Measurements from ENCODE around the gene SEMA4A. TPM values are rescaled to one million over a fixed set of nuclear protein-coding genes. Genes with fewer than 3 reads are reported as not detected.

SEMA4A gene
- total RNA-seq, 2 donors from 2014 or later = 22.9 to 44.9 TPM

DNA sequence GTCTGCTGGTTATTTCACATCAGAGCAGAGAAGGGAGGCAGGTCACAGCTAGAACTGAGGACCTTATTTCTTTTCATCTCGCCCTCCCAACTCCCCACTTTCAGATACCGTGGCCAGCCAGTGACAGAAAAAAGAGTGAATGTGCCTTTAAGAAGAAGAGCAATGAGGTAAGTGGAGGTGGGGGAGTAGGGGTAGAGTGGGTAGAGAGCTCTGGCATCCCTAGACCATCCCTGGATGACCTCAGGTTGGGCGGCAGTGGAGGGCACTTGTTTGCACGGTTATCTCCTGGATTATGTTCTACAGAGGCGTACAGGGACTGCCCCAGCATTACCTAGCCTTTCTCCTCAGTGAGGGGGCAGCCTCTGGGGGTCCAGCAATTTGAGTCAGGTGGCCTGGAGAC, 4.6 kb downstream of the SEMA4A start:
- Histone ChIP-seq H3K36me3 (no peaks in the 10 kb centered on the region), H3K27ac (no peak overlapping the region), H3K9me3 (no peaks in the 10 kb centered on the region), H3K27me3 (replicated peaks; ENCODE audit: insufficient read depth) (no peaks in the 10 kb centered on the region), H3K4me1 (replicated peaks) (peaks cover under 1% of the 10 kb centered on the region), H3K4me3 (no peak overlapping the region)
- DNase-seq (ENCODE audit: low spot score) = no peak
- intact Hi-C loops (cut with DNase I) = no loop called here
- TF ChIP-seq POLR2AphosphoS5 (IDR thresholded peaks at IDR 0.05) (no peak), POLR2A (IDR thresholded peaks at IDR 0.05) (no peak), CTCF (IDR thresholded peaks at IDR 0.05) (no peak)
- WGBS = 68% methylated on average over 5 of the region's 5 CpGs

DNA sequence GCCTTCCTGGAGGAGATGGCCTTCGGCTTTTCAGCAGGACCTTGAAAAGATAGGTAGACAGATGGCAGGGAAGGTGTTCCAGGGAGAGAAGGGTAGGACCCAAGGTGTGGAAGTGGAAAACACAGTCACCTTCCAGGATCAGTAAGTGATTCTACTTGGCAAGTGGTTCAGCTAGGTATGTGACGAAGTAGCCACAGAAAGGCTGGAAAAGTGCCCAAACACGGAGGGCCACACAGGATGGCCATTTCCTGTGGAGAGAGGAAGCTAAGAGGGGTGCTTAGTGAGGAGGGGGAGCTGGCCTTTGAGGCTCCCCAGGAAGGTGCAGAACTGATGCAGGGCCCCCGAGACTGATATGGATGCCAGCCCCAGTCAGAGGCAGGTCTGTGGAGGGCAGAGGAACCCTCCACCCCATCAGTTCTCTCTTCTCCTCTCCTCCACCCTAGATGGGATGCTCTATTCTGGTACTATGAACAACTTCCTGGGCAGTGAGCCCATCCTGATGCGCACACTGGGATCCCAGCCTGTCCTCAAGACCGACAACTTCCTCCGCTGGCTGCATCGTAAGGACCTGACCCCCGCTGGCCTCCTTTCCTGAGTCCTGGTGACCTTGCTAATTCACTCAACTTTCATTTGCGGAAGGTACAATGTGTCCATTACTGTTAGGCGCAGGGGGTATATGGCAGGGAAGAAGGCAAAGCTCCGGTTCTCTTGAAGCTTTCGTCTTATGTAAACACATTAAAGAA, 6.8 kb downstream of the SEMA4A start:
- WGBS = 61% methylated on average over 13 of the region's 13 CpGs
- no peak for DNase-seq (ENCODE audit: low spot score)
- Histone ChIP-seq H3K36me3 (no peaks in the 10 kb centered on the region), H3K27ac (peak overlapping the region; percentile 46 to 60), H3K4me3 (no peak overlapping the region), H3K9me3 (no peaks in the 10 kb centered on the region), H3K27me3 (replicated peaks; ENCODE audit: insufficient read depth) (no peaks in the 10 kb centered on the region), H3K4me1 (replicated peaks) (no peaks in the 10 kb centered on the region)
- TF ChIP-seq CTCF (IDR thresholded peaks at IDR 0.05) (no peak), POLR2AphosphoS5 (IDR thresholded peaks at IDR 0.05) (no peak), POLR2A (IDR thresholded peaks at IDR 0.05) (no peak)
- intact Hi-C loops (cut with DNase I) = no loop called here

DNA sequence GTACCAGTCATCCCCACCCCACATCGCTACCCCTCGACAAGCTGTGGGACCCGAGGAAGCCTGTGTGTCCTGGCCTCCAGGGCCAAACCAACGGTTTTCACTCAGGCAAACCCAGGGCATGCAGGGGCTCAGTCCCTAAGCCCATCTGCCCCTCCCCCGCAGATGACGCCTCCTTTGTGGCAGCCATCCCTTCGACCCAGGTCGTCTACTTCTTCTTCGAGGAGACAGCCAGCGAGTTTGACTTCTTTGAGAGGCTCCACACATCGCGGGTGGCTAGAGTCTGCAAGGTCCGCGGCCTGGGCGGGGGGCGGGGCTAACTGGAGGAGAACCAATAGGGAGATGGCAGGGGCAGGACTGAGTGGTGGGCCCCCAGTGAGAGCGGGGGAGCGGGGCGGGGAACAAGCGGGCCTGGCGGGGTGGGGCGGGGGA, 7.4 kb downstream of the SEMA4A start:
- Histone ChIP-seq H3K9me3 (no peaks in the 10 kb centered on the region), H3K4me1 (replicated peaks) (no peaks in the 10 kb centered on the region), H3K27me3 (replicated peaks; ENCODE audit: insufficient read depth) (no peaks in the 10 kb centered on the region), H3K36me3 (no peaks in the 10 kb centered on the region), H3K27ac (peak overlapping the region; percentile 46 to 60), H3K4me3 (peak overlapping the region; percentile 22 to 34)
- DNase-seq (ENCODE audit: low spot score) = peak; percentile 57
- WGBS = 7% methylated on average over 10 of the region's 22 CpGs
- intact Hi-C loops (cut with DNase I) = no loop called here
- TF ChIP-seq POLR2A (IDR thresholded peaks at IDR 0.05) = no peak
- TF ChIP-seq POLR2AphosphoS5 (IDR thresholded peaks at IDR 0.05) = no peak
- no peak for TF ChIP-seq CTCF (IDR thresholded peaks at IDR 0.05)

GRCh38 chr1:156162430-156163037, 9.1 kb downstream of the SEMA4A start:
- intact Hi-C loops (cut with DNase I) = no loop called here
- no peak overlapping the region for H3K4me3 ChIP-seq
- 83% methylated on average over 5 of the region's 5 CpGs for WGBS
- no peaks in the 10 kb centered on the region for H3K9me3 ChIP-seq
- H3K4me1 ChIP-seq (replicated peaks) = no peaks in the 10 kb centered on the region
- no peaks in the 10 kb centered on the region for H3K27me3 ChIP-seq (replicated peaks; ENCODE audit: insufficient read depth)
- H3K27ac ChIP-seq = no peak overlapping the region
- no peaks in the 10 kb centered on the region for H3K36me3 ChIP-seq
- no peak for DNase-seq (ENCODE audit: low spot score)
- TF ChIP-seq POLR2AphosphoS5 (IDR thresholded peaks at IDR 0.05) (no peak), CTCF (IDR thresholded peaks at IDR 0.05) (no peak), POLR2A (IDR thresholded peaks at IDR 0.05) (no peak)

GRCh38 chr1:156163712-156164111, 10.3 kb downstream of the SEMA4A start:
- WGBS = 95% methylated on average over 1 of the region's 1 CpG
- intact Hi-C loops (cut with DNase I) = no loop called here
- Histone ChIP-seq H3K4me3 (no peak overlapping the region), H3K27ac (no peak overlapping the region), H3K27me3 (replicated peaks; ENCODE audit: insufficient read depth) (no peaks in the 10 kb centered on the region), H3K36me3 (no peaks in the 10 kb centered on the region), H3K9me3 (no peaks in the 10 kb centered on the region), H3K4me1 (replicated peaks) (no peaks in the 10 kb centered on the region)
- TF ChIP-seq POLR2AphosphoS5 (IDR thresholded peaks at IDR 0.05) = no peak
- no peak for TF ChIP-seq CTCF (IDR thresholded peaks at IDR 0.05)
- TF ChIP-seq POLR2A (IDR thresholded peaks at IDR 0.05) = no peak
- DNase-seq (ENCODE audit: low spot score) = no peak
